A673 (cell line): Measurements from ENCODE around the gene CSF2.
"Not testable (repeated sequence)": the region's sequence is repeated elsewhere in the genome, so short reads cannot be mapped to it uniquely, and the experiment has no call there.

Experiments used
- CTCF ChIP-seq: fragments of 300-800, 200-600 bp; sonication (generic); conservative IDR thresholded peaks from 2 replicates; pipeline ENCODE4 v1.5.1; 2017; ENCODE audit warnings: low read depth, mild to moderate bottlenecking, antibody characterized with exemption, low read length, moderate library complexity, mixed read lengths
- EZH2 ChIP-seq: fragments of 200-600 bp; sonication (generic); IDR thresholded peaks from 2 replicates; pipeline ENCODE4 v1.6.1; 2017; ENCODE audit warnings: borderline replicate concordance, low read depth, mild to moderate bottlenecking, mixed read lengths, antibody characterized with exemption, low read length; ENCODE audit not compliant: poor library complexity, severe bottlenecking

- not testable (repeated sequence) for TF ChIP-seq CTCF, EZH2
Measured at GRCh38 chr5:132116909-132117489, 43.4 kb downstream of the CSF2 start.
